Measurements from ENCODE around the gene GNGT2. TPM values are rescaled to one million over a fixed set of nuclear protein-coding genes. Genes with fewer than 3 reads are reported as not detected.

Gene GNGT2
- total and polyA plus RNA-seq, 9 donors: 0.48 to 4.6 (median 1.6) TPM

GRCh38 chr17:49239963-49240362, 29.6 kb upstream of the GNGT2 start:
- Histone ChIP-seq H3K4me1 (ENCODE audit: insufficient read depth) (no peaks in the 10 kb centered on the region), H3K27ac (no peak overlapping the region), H3K36me3 (no peaks in the 10 kb centered on the region), H3K9me3 (no peaks in the 10 kb centered on the region), H3K27me3 (no peaks in the 10 kb centered on the region), H3K4me3 (no peak overlapping the region)
- intact Hi-C loops (cut with DNase I): no loop called here
- TF ChIP-seq POLR2A (IDR thresholded peaks at IDR 0.05) (no peak), CTCF (IDR thresholded peaks at IDR 0.05) (no peak), EP300 (IDR thresholded peaks at IDR 0.05) (no peak)
- WGBS, 3 donors: 85 to 94% (median 85%) methylated on average over 1 of the region's 1 CpG
- no peak for DNase-seq

- 64 to 72% (median 72%) methylated on average over 4 of the region's 4 CpGs for WGBS, 3 donors
- TF ChIP-seq POLR2A (IDR thresholded peaks at IDR 0.05) (no peak), CTCF (IDR thresholded peaks at IDR 0.05) (no peak), EP300 (IDR thresholded peaks at IDR 0.05) (no peak)
- Histone ChIP-seq H3K27me3 (no peaks in the 10 kb centered on the region), H3K9me3 (no peaks in the 10 kb centered on the region), H3K27ac (no peak overlapping the region), H3K36me3 (no peaks in the 10 kb centered on the region), H3K4me1 (ENCODE audit: insufficient read depth) (no peaks in the 10 kb centered on the region), H3K4me3 (no peak overlapping the region)
- DNase-seq: no peak
- intact Hi-C loops (cut with DNase I): no loop called here
Observed at GRCh38 chr17:49235896-49236295, 25.5 kb upstream of the GNGT2 start.

GRCh38 chr17:49234509-49235080, 24.2 kb upstream of the GNGT2 start:
- Histone ChIP-seq H3K36me3 (no peaks in the 10 kb centered on the region), H3K27me3 (no peaks in the 10 kb centered on the region), H3K9me3 (no peaks in the 10 kb centered on the region), H3K4me1 (ENCODE audit: insufficient read depth) (no peaks in the 10 kb centered on the region), H3K27ac (no peak overlapping the region), H3K4me3 (no peak overlapping the region)
- TF ChIP-seq CTCF (IDR thresholded peaks at IDR 0.05): no peak
- no peak for TF ChIP-seq POLR2A (IDR thresholded peaks at IDR 0.05)
- no peak for TF ChIP-seq EP300 (IDR thresholded peaks at IDR 0.05)
- WGBS, 3 donors: 70 to 84% (median 79%) methylated on average over 5 of the region's 5 CpGs
- intact Hi-C loops (cut with DNase I): no loop called here
- DNase-seq: no peak

- H3K9me3 ChIP-seq: no peaks in the 10 kb centered on the region
- no peaks in the 10 kb centered on the region for H3K36me3 ChIP-seq
- DNase-seq: no peak
- no peak for TF ChIP-seq CTCF (IDR thresholded peaks at IDR 0.05)
- no peak for TF ChIP-seq POLR2A (IDR thresholded peaks at IDR 0.05)
- no peak for TF ChIP-seq EP300 (IDR thresholded peaks at IDR 0.05)
- H3K4me1 ChIP-seq (ENCODE audit: insufficient read depth): no peaks in the 10 kb centered on the region
- no peak overlapping the region for H3K27ac ChIP-seq
- no peaks in the 10 kb centered on the region for H3K27me3 ChIP-seq
- 54 to 65% (median 63%) methylated on average over 7 of the region's 7 CpGs for WGBS, 3 donors
- no peak overlapping the region for H3K4me3 ChIP-seq
- intact Hi-C loops (cut with DNase I): no loop called here
Observed at GRCh38 chr17:49231563-49231894, 21.2 kb upstream of the GNGT2 start.
